ENCODE data around the gene SAE1. TPM values are rescaled to one million over a fixed set of nuclear protein-coding genes. Genes with fewer than 3 reads are reported as not detected.

The SAE1 gene
- polyA plus RNA-seq, 2 of the 4 experiments (the other 2 are of a cell fraction), result 206 to 249 TPM

GRCh38 chr19:47200530-47200929 lies 69.9 kb downstream of the SAE1 start:
- TF ChIP-seq RCOR1 (IDR thresholded peaks at IDR 0.05; ENCODE audit: low read depth, low read length), result no peak
- TF ChIP-seq NFE2L2 (conservative IDR thresholded peaks at IDR 0.05; ENCODE audit: low read length), result no peak
- TF ChIP-seq ZFP36 (IDR thresholded peaks at IDR 0.05; ENCODE audit: borderline replicate concordance, partially characterized antibody), result no peak
- no peak for TF ChIP-seq CHD4 (IDR thresholded peaks at IDR 0.05; ENCODE audit: borderline replicate concordance)
- TF ChIP-seq ATOH8 (CRISPR knock-in tag; IDR thresholded peaks at IDR 0.05; ENCODE audit: low read depth), result no peak
- TF ChIP-seq MAX (IDR thresholded peaks at IDR 0.05), result no peak
- no peak for TF ChIP-seq TFCP2L1 (CRISPR knock-in tag; IDR thresholded peaks at IDR 0.05)
- no peak for TF ChIP-seq BCL3 (IDR thresholded peaks at IDR 0.05)
- TF ChIP-seq NR3C1 (IDR thresholded peaks at IDR 0.05), result no peak
- no peak for TF ChIP-seq NPAS2 (CRISPR knock-in tag; IDR thresholded peaks at IDR 0.05; ENCODE audit: borderline replicate concordance)
- ChIA-PET POLR2A (interaction anchor here (1.2 kb wide), 1 partner anchor 56 kb away, joined by 3 read pairs; the partner anchor contains the start of gene CCDC9), CTCF (interaction anchor here (0.5 to 8.2 kb wide), 8 partner anchors 11 to 326 kb away, joined by 3 to 114 read pairs (median 3); no protein-coding TSS in a partner anchor)
- no peak for DNase-seq (ENCODE audit: low read depth in 1 of 2, low spot score in 1 of 2)
- Histone ChIP-seq H3K4me1 (peaks cover 10% of the 10 kb centered on the region; the same call in 2 of the 3 replicates), H3K9me3 (no peaks in the 10 kb centered on the region), H3K27ac (no peak overlapping the region), H3K4me3 (no peak overlapping the region), H3K4me2 (no peak overlapping the region)
- 84% methylated on average over 3 of the region's 3 CpGs for WGBS (ENCODE audit: missing lambda C conversion rate)
- ATAC-seq, result no peak
- no peak for FAIRE-seq

- ChIA-PET POLR2A (no interaction called here), CTCF (interaction anchor here (0.7 to 8.2 kb wide), 7 partner anchors 8 to 190 kb away, joined by 3 to 114 read pairs (median 6); no protein-coding TSS in a partner anchor)
- FAIRE-seq (no peak), ATAC-seq (no peak), DNase-seq (ENCODE audit: low read depth in 1 of 2, low spot score in 1 of 2) (no peak)
- Histone ChIP-seq H3K9me3 (no peaks in the 10 kb centered on the region), H3K4me1 (peaks cover 10% of the 10 kb centered on the region; the same call in 2 of the 3 replicates), H3K27ac (no peak overlapping the region), H3K4me3 (no peak overlapping the region), H3K4me2 (no peak overlapping the region)
- TF ChIP-seq MAFK (IDR thresholded peaks at IDR 0.05; ENCODE audit: partially characterized antibody) (no peak), HES2 (IDR thresholded peaks at IDR 0.05) (no peak), TP53 (CRISPR knock-in tag; IDR thresholded peaks at IDR 0.05) (no peak), E2F6 (IDR thresholded peaks at IDR 0.05; ENCODE audit: borderline replicate concordance, low read depth) (no peak), HDAC2 (IDR thresholded peaks at IDR 0.05) (no peak), RCOR1 (IDR thresholded peaks at IDR 0.05; ENCODE audit: low read depth, low read length) (no peak), FOSL2 (IDR thresholded peaks at IDR 0.05) (no peak), FOSL2 (CRISPR knock-in tag; IDR thresholded peaks at IDR 0.05) (no peak), HEYL (CRISPR knock-in tag; IDR thresholded peaks at IDR 0.05) (no peak), PBX3 (IDR thresholded peaks at IDR 0.05) (no peak), CTCF (IDR thresholded peaks at IDR 0.05) (no peak), POLR2A (IDR thresholded peaks at IDR 0.05; ENCODE audit: low read length) (no peak), NFE2L2 (conservative IDR thresholded peaks at IDR 0.05; ENCODE audit: low read length) (no peak), MYC (IDR thresholded peaks at IDR 0.05; ENCODE audit: borderline replicate concordance, low read length) (no peak), EP300 (IDR thresholded peaks at IDR 0.05) (no peak)
- 91% methylated on average over 3 of the region's 3 CpGs for WGBS (ENCODE audit: missing lambda C conversion rate)
Observed at GRCh38 chr19:47203254-47203653, 72.6 kb downstream of the SAE1 start.
